Measurements from ENCODE around the gene VEGFB. TPM values are rescaled to one million over a fixed set of nuclear protein-coding genes. Genes with fewer than 3 reads are reported as not detected.

VEGFB gene
- polyA plus RNA-seq, 2 of the 4 experiments (the other 2 are of a cell fraction), result 6.8 to 26.5 TPM

- Histone ChIP-seq H3K27ac (no peak overlapping the region), H3K4me1 (peaks cover 24% of the 10 kb centered on the region), H3K4me3 (no peak overlapping the region), H3K4me2 (no peak overlapping the region), H3K9me3 (no peaks in the 10 kb centered on the region)
- no peak for TF ChIP-seq SREBF2 (IDR thresholded peaks at IDR 0.05)
- no peak for TF ChIP-seq JUNB (IDR thresholded peaks at IDR 0.05)
- TF ChIP-seq, protein P1, sequence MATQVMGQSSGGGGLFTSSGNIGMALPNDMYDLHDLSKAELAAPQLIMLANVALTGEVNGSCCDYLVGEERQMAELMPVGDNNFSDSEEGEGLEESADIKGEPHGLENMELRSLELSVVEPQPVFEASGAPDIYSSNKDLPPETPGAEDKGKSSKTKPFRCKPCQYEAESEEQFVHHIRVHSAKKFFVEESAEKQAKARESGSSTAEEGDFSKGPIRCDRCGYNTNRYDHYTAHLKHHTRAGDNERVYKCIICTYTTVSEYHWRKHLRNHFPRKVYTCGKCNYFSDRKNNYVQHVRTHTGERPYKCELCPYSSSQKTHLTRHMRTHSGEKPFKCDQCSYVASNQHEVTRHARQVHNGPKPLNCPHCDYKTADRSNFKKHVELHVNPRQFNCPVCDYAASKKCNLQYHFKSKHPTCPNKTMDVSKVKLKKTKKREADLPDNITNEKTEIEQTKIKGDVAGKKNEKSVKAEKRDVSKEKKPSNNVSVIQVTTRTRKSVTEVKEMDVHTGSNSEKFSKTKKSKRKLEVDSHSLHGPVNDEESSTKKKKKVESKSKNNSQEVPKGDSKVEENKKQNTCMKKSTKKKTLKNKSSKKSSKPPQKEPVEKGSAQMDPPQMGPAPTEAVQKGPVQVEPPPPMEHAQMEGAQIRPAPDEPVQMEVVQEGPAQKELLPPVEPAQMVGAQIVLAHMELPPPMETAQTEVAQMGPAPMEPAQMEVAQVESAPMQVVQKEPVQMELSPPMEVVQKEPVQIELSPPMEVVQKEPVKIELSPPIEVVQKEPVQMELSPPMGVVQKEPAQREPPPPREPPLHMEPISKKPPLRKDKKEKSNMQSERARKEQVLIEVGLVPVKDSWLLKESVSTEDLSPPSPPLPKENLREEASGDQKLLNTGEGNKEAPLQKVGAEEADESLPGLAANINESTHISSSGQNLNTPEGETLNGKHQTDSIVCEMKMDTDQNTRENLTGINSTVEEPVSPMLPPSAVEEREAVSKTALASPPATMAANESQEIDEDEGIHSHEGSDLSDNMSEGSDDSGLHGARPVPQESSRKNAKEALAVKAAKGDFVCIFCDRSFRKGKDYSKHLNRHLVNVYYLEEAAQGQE (IDR thresholded peaks at IDR 0.05), result no peak
- no peak for TF ChIP-seq ZNF302 (CRISPR knock-in tag; IDR thresholded peaks at IDR 0.05)
- TF ChIP-seq, protein P2, sequence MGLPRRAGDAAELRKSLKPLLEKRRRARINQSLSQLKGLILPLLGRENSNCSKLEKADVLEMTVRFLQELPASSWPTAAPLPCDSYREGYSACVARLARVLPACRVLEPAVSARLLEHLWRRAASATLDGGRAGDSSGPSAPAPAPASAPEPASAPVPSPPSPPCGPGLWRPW (IDR thresholded peaks at IDR 0.05), result no peak
- TF ChIP-seq ZFP36 (IDR thresholded peaks at IDR 0.05; ENCODE audit: borderline replicate concordance, partially characterized antibody), result no peak
- TF ChIP-seq RARB (CRISPR knock-in tag; IDR thresholded peaks at IDR 0.05), result no peak
- TF ChIP-seq POLR2AphosphoS2 (conservative IDR thresholded peaks at IDR 0.05; ENCODE audit: low read length), result no peak
- TF ChIP-seq, protein P3, sequence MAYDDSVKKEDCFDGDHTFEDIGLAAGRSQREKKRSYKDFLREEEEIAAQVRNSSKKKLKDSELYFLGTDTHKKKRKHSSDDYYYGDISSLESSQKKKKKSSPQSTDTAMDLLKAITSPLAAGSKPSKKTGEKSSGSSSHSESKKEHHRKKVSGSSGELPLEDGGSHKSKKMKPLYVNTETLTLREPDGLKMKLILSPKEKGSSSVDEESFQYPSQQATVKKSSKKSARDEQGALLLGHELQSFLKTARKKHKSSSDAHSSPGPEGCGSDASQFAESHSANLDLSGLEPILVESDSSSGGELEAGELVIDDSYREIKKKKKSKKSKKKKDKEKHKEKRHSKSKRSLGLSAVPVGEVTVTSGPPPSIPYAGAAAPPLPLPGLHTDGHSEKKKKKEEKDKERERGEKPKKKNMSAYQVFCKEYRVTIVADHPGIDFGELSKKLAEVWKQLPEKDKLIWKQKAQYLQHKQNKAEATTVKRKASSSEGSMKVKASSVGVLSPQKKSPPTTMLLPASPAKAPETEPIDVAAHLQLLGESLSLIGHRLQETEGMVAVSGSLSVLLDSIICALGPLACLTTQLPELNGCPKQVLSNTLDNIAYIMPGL (CRISPR knock-in tag; IDR thresholded peaks at IDR 0.05; ENCODE audit: borderline replicate concordance), result no peak
- no peak for TF ChIP-seq E2F6 (IDR thresholded peaks at IDR 0.05; ENCODE audit: borderline replicate concordance, low read depth)
- no peak for TF ChIP-seq CHD2 (IDR thresholded peaks at IDR 0.05; ENCODE audit: low read length, partially characterized antibody)
- no peak for TF ChIP-seq TP53 (CRISPR knock-in tag; IDR thresholded peaks at IDR 0.05)
- TF ChIP-seq FOXS1 (CRISPR knock-in tag; IDR thresholded peaks at IDR 0.05), result no peak
- TF ChIP-seq ESRRA (IDR thresholded peaks at IDR 0.05; ENCODE audit: borderline replicate concordance, low read length), result no peak
- TF ChIP-seq, protein P4, sequence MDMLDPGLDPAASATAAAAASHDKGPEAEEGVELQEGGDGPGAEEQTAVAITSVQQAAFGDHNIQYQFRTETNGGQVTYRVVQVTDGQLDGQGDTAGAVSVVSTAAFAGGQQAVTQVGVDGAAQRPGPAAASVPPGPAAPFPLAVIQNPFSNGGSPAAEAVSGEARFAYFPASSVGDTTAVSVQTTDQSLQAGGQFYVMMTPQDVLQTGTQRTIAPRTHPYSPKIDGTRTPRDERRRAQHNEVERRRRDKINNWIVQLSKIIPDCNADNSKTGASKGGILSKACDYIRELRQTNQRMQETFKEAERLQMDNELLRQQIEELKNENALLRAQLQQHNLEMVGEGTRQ (IDR thresholded peaks at IDR 0.05), result no peak
- no peak for TF ChIP-seq RFX5 (IDR thresholded peaks at IDR 0.05)
- TF ChIP-seq HEYL (CRISPR knock-in tag; IDR thresholded peaks at IDR 0.05), result no peak
- no peak for TF ChIP-seq NFE2L2 (conservative IDR thresholded peaks at IDR 0.05; ENCODE audit: low read length)
- no peak for TF ChIP-seq NPAS2 (CRISPR knock-in tag; IDR thresholded peaks at IDR 0.05; ENCODE audit: borderline replicate concordance)
- TF ChIP-seq MYC (IDR thresholded peaks at IDR 0.05; ENCODE audit: borderline replicate concordance, low read length), result no peak
- FAIRE-seq (no peak), DNase-seq (ENCODE audit: low read depth in 1 of 2, low spot score in 1 of 2) (no peak), ATAC-seq (no peak)
- POLR2A ChIA-PET, result no interaction called here
- WGBS (ENCODE audit: missing lambda C conversion rate), result 100% methylated on average over 2 of the region's 7 CpGs
- CTCF ChIA-PET, result interaction anchor here (0.6 to 6.4 kb wide), 7 partner anchors 11 to 77 kb away, joined by 3 to 76 read pairs (median 3); partner anchors contain the start of genes CATSPERZ, ESRRA and FERMT3
These were observed 19.9 kb downstream of the VEGFB start for GRCh38 chr11:64254326-64254725.

Data from A549 (cell line).